Vagina (tissue), 2 donors: ENCODE data around the gene RSPH1. TPM values are rescaled to one million over a fixed set of nuclear protein-coding genes. Genes with fewer than 3 reads are reported as not detected.

Experiments
- DNase-seq, 2 donors: peaks; one replicate each; pipeline ENCODE4 v3.0.0-alpha.2; 2017; ENCODE audit errors: extremely low spot score in 2 of 2
- H3K27ac ChIP-seq: fragments of 200-600 bp; sonication (generic); one replicate; pipeline ENCODE4 v1.5.1; 2019
- H3K27me3 ChIP-seq: fragments of 200-600 bp; sonication (generic); one replicate; pipeline ENCODE4 v1.5.1; 2019
- H3K36me3 ChIP-seq, 2 donors: fragments of 200-600 bp; sonication (generic); one replicate each; pipeline ENCODE4 v1.5.1; 2017 to 2019
- H3K4me1 ChIP-seq: fragments of 200-600 bp; sonication (generic); one replicate; pipeline ENCODE4 v1.5.1; 2019
- H3K4me3 ChIP-seq, 2 donors: fragments of 200-600 bp; sonication (generic); 1 replicate in 1 of 2; 2 replicates in 1 of 2; pipeline ENCODE4 v1.5.1; 2016 to 2019
- H3K9me3 ChIP-seq: fragments of 200-600 bp; sonication (generic); one replicate; pipeline ENCODE4 v1.5.1; 2019
- CTCF ChIP-seq, 3 experiments: fragments of 450-650 bp in 2 of 3; fragments of 200-600 bp in 1 of 3; sonication (generic) in 1 of 3; IDR thresholded peaks; one replicate each; pipeline ENCODE4 v1.5.1; 2017 to 2019; ENCODE audit warnings: antibody characterized with exemption in 3 of 3, mild to moderate bottlenecking in 2 of 3, moderate library complexity in 2 of 3
- POLR2A ChIP-seq, 2 donors: fragments of 450-650 bp; IDR thresholded peaks; one replicate each; pipeline ENCODE4 v1.6.1; 2017; ENCODE audit warnings: antibody characterized with exemption in 2 of 2, mild to moderate bottlenecking in 2 of 2, moderate library complexity in 2 of 2
- POLR2AphosphoS5 ChIP-seq, 2 donors: sonication (generic); formaldehyde crosslinking; IDR thresholded peaks; one replicate each; pipeline ENCODE4 v1.9.0; 2017; ENCODE audit warnings: antibody characterized with exemption in 2 of 2, mild to moderate bottlenecking in 2 of 2, low read depth in 1 of 2; ENCODE audit not compliant: insufficient read depth in 1 of 2
- intact Hi-C: fragments of 100-400 bp; cut with DNase I; formaldehyde crosslinking; loops from one replicate; pipeline ENCODE4 v1.15.1; 2023
- total RNA-seq: library from RNA; depleted of rRNA; stranded (reverse); fragments of >200 nt; gene quantifications from one replicate; pipeline ENCODE4 v1.2.3, GENCODE V29; 2016

RSPH1 gene
- total RNA-seq, 1 donor from 2014 or later, result not detected

- intact Hi-C loops, result no loop called here
- no peak for DNase-seq
- Histone ChIP-seq H3K27ac (no peak overlapping the region), H3K9me3 (no peaks in the 10 kb centered on the region), H3K36me3 (no peaks in the 10 kb centered on the region), H3K4me3 (no peak overlapping the region), H3K27me3 (no peaks in the 10 kb centered on the region), H3K4me1 (no peaks in the 10 kb centered on the region)
- TF ChIP-seq CTCF (IDR thresholded peaks at IDR 0.05) (no peak), POLR2A (IDR thresholded peaks at IDR 0.05) (no peak), POLR2AphosphoS5 (IDR thresholded peaks at IDR 0.05; ENCODE audit: insufficient read depth in 1 of 2, low read depth in 1 of 2) (no peak)
Measured at GRCh38 chr21:42452401-42453223, 43.4 kb downstream of the RSPH1 start.

GRCh38 chr21:42451941-42452340 lies 44.1 kb downstream of the RSPH1 start:
- intact Hi-C loops, result no loop called here
- no peak for DNase-seq
- H3K27ac ChIP-seq, result no peak overlapping the region
- H3K36me3 ChIP-seq, result no peaks in the 10 kb centered on the region
- no peaks in the 10 kb centered on the region for H3K9me3 ChIP-seq
- H3K4me1 ChIP-seq, result no peaks in the 10 kb centered on the region
- H3K4me3 ChIP-seq, result no peak overlapping the region
- TF ChIP-seq POLR2A (IDR thresholded peaks at IDR 0.05) (no peak), CTCF (IDR thresholded peaks at IDR 0.05) (no peak), POLR2AphosphoS5 (IDR thresholded peaks at IDR 0.05; ENCODE audit: insufficient read depth in 1 of 2, low read depth in 1 of 2) (no peak)
- no peaks in the 10 kb centered on the region for H3K27me3 ChIP-seq

- Histone ChIP-seq H3K27me3 (no peaks in the 10 kb centered on the region), H3K27ac (no peak overlapping the region), H3K36me3 (no peaks in the 10 kb centered on the region), H3K4me1 (no peaks in the 10 kb centered on the region), H3K9me3 (no peaks in the 10 kb centered on the region), H3K4me3 (no peak overlapping the region)
- no peak for DNase-seq
- intact Hi-C loops, result no loop called here
- TF ChIP-seq POLR2AphosphoS5 (IDR thresholded peaks at IDR 0.05; ENCODE audit: insufficient read depth in 1 of 2, low read depth in 1 of 2) (no peak), POLR2A (IDR thresholded peaks at IDR 0.05) (no peak), CTCF (IDR thresholded peaks at IDR 0.05) (no peak)
Measured at GRCh38 chr21:42448686-42449085, 47.3 kb downstream of the RSPH1 start.

- no peak overlapping the region for H3K27ac ChIP-seq
- no peak for TF ChIP-seq POLR2AphosphoS5 (IDR thresholded peaks at IDR 0.05; ENCODE audit: insufficient read depth in 1 of 2, low read depth in 1 of 2)
- TF ChIP-seq POLR2A (IDR thresholded peaks at IDR 0.05), result no peak
- TF ChIP-seq CTCF (IDR thresholded peaks at IDR 0.05), result no peak
- intact Hi-C loops, result no loop called here
- DNase-seq, result no peak
- H3K27me3 ChIP-seq, result no peaks in the 10 kb centered on the region
- H3K4me1 ChIP-seq, result no peaks in the 10 kb centered on the region
- H3K9me3 ChIP-seq, result no peaks in the 10 kb centered on the region
- H3K4me3 ChIP-seq, result no peak overlapping the region
- no peaks in the 10 kb centered on the region for H3K36me3 ChIP-seq
Measured at GRCh38 chr21:42447732-42448131, 48.3 kb downstream of the RSPH1 start.

GRCh38 chr21:42447182-42447581 lies 48.8 kb downstream of the RSPH1 start:
- Histone ChIP-seq H3K9me3 (no peaks in the 10 kb centered on the region), H3K27ac (no peak overlapping the region), H3K4me1 (no peaks in the 10 kb centered on the region), H3K4me3 (no peak overlapping the region), H3K27me3 (no peaks in the 10 kb centered on the region), H3K36me3 (no peaks in the 10 kb centered on the region)
- intact Hi-C loops, result no loop called here
- DNase-seq, result no peak
- TF ChIP-seq CTCF (IDR thresholded peaks at IDR 0.05) (no peak), POLR2A (IDR thresholded peaks at IDR 0.05) (no peak), POLR2AphosphoS5 (IDR thresholded peaks at IDR 0.05; ENCODE audit: insufficient read depth in 1 of 2, low read depth in 1 of 2) (no peak)
